Heart right ventricle (tissue), 16 donors: ENCODE data around the gene CD59. TPM values are rescaled to one million over a fixed set of nuclear protein-coding genes. Genes with fewer than 3 reads are reported as not detected.
A peak's percentile ranks its signal among the peaks of the same experiment; 100 is the strongest.

Experiments
- ATAC-seq, 8 donors: fragments of 200-7000 bp; cut with Tn5 transposase; one replicate each; pipeline ENCODE4 v1.9.1; 2020; ENCODE audit warnings: mild to moderate bottlenecking in 8 of 8, moderate library complexity in 8 of 8, moderate number of reproducible peaks in 1 of 8
- DNase-seq, 2 donors: peaks; one replicate each; pipeline ENCODE4 v3.0.0-alpha.2; 2020
- H3K27ac ChIP-seq, 10 donors: fragments of 200-600 bp; sonication (generic) in 2 of 10; one replicate each; pipeline versions ENCODE4 v1.5.0 to v1.8.0; 2020 to 2022; ENCODE audit warnings: mild to moderate bottlenecking in 3 of 10
- H3K27me3 ChIP-seq, 7 donors: fragments of 200-600 bp; one replicate each; pipeline ENCODE4 v1.8.0; 2021 to 2022; ENCODE audit warnings: mild to moderate bottlenecking in 2 of 7
- H3K36me3 ChIP-seq, 9 donors: fragments of 200-600 bp; sonication (generic) in 1 of 9; one replicate each; pipeline versions ENCODE4 v1.5.0 to v1.8.0; 2020 to 2022; ENCODE audit warnings: mild to moderate bottlenecking in 2 of 9
- H3K4me1 ChIP-seq, 9 donors: fragments of 200-600 bp; sonication (generic) in 1 of 9; one replicate each; pipeline versions ENCODE4 v1.5.0 to v1.8.0; 2020 to 2022; ENCODE audit warnings: mild to moderate bottlenecking in 4 of 9
- H3K4me3 ChIP-seq, 10 donors: fragments of 200-600 bp; sonication (generic) in 2 of 10; one replicate each; pipeline versions ENCODE4 v1.5.0 to v1.8.0; 2020 to 2022; ENCODE audit warnings: mild to moderate bottlenecking in 7 of 10, moderate library complexity in 2 of 10
- H3K9me3 ChIP-seq, 11 donors: fragments of 200-600 bp in 10 of 11; sonication (generic) in 2 of 11; one replicate each; pipeline versions ENCODE4 v1.5.0 to v1.8.0; 2013 to 2022; ENCODE audit warnings: mild to moderate bottlenecking in 2 of 11, control low read depth in 1 of 11, moderate library complexity in 1 of 11
- WGBS, 2 donors: extraction: QIAGEN DNeasy Blood & Tissue Kit; methylation state at CpG; one replicate each; pipeline ENCODE4 v1.1.7; 2013; ENCODE audit warnings: inconsistent platforms in 1 of 2; 5-methylcytosine and 5-hydroxymethylcytosine counted together
- intact Hi-C, 10 donors: fragments of 100-400 bp; cut with DNase I; formaldehyde crosslinking; loops; one replicate each; pipeline versions ENCODE4 v1.11.1 to v1.14.2; 2022
- polyA plus RNA-seq, 2 donors: library from polyadenylated mRNA; stranded (reverse); fragments of 200-250 nt; gene quantifications; one replicate each; pipeline ENCODE4 v1.2.3, GENCODE V29; 2013
- total RNA-seq, 10 donors: library from RNA; stranded (reverse); fragmentation: NEBNext Ultra II Directional in 3 of 10; extraction: Animal tissue kit (Norgen Biotek cat#: 25700) in 3 of 10; gene quantifications; one replicate each; pipeline versions ENCODE4 v1.2.1 to v1.2.4, GENCODE V29; 2021 to 2023
- TF ChIP-seq, protein P1 (sequence below), 9 donors: fragments of 200-600 bp; sonication (generic) in 2 of 9; IDR thresholded peaks; one replicate each; pipeline versions ENCODE4 v1.5.0 to v1.8.0; 2021 to 2022; ENCODE audit warnings: antibody characterized with exemption in 9 of 9, mild to moderate bottlenecking in 5 of 9, moderate library complexity in 1 of 9
- donor health status: Arrhythmogenic right ventricular cardiomyopathy.
- donor health status: ischemic (EF 13 %, LVEDD 7.1; RV severe dilation, severe dysfunction).
- donor health status: healthy with polysubstance abuse.
- donor health status: DM: no; HTN: yes; CAD: no.
- donor health status: DM: no; HTN: no; CAD: no.
- donor health status: ischemic (EF 25% LVEDD 6.9; RV normal size, moderate dysfunction).
- donor health status: ischemic (EF 25% LVEDD 5.7; RV mildly dilated, moderate dysfunction).
- donor health status: healthy.
- donor health status: DM: yes; HTN: yes; CAD: no.
- donor health status: Ischemic cardiomyopathy.
- donor health status: ischemic (EF 35%, LVEDD 5.7; RV mildly dilated, moderate dysfunction).
- donor health status: nonischemic (EF 11% LVEDD 7.7; RV severe dilation, severe dysfunction).
- donor health status: DM: yes; HTN: yes; CAD: no.
- donor health status: PGD.
- donor health status: ischemic (EF 29% LVEDD 5.4; RV normal size, mild dysfunction).
- donor health status: nonischemic (EF 23%, LVEDD 6.1; RV moderate dilation, normal function).

CD59 gene
- total and polyA plus RNA-seq, 12 donors, result 120 to 1,261 (median 753) TPM

GRCh38 chr11:33766085-33766484 lies 29.9 kb upstream of the CD59 start:
- TF ChIP-seq, protein P1, sequence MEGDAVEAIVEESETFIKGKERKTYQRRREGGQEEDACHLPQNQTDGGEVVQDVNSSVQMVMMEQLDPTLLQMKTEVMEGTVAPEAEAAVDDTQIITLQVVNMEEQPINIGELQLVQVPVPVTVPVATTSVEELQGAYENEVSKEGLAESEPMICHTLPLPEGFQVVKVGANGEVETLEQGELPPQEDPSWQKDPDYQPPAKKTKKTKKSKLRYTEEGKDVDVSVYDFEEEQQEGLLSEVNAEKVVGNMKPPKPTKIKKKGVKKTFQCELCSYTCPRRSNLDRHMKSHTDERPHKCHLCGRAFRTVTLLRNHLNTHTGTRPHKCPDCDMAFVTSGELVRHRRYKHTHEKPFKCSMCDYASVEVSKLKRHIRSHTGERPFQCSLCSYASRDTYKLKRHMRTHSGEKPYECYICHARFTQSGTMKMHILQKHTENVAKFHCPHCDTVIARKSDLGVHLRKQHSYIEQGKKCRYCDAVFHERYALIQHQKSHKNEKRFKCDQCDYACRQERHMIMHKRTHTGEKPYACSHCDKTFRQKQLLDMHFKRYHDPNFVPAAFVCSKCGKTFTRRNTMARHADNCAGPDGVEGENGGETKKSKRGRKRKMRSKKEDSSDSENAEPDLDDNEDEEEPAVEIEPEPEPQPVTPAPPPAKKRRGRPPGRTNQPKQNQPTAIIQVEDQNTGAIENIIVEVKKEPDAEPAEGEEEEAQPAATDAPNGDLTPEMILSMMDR (IDR thresholded peaks at IDR 0.05), result no peak
- no peak for DNase-seq
- Histone ChIP-seq H3K4me3 (no peak overlapping the region), H3K27me3 (no peaks in the 10 kb centered on the region), H3K27ac (no peak overlapping the region), H3K4me1 (peaks cover 0 to 11% (median 0%) of the 10 kb centered on the region in 9 donors), H3K9me3 (peaks cover 0 to 18% (median 0%) of the 10 kb centered on the region in 11 donors), H3K36me3 (peaks cover 0 to 97% (median 39%) of the 10 kb centered on the region in 9 donors)
- no peak for ATAC-seq
- intact Hi-C loops, result no loop called here
- 96% methylated on average over 2 of the region's 2 CpGs for WGBS, 2 donors

DNA sequence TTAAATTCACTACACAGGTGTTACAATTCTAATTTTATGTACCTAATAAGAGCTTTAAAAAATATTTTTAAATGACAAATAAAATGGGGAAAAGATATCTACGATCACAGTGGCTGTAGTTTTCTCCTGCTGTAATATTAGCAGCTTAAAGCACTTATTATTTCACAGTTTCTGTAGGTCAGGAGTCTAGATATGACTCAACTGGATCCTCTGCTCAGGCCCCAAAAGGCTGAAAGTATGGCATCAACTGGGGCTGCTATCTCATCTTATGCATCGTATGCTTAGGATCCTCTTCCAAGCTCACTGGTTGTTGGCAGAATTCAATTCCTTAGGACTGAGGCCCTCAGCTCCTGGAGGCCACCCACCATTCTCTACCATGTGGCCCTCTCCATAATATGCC lies 25.2 kb upstream of the CD59 start:
- Histone ChIP-seq H3K27me3 (no peaks in the 10 kb centered on the region), H3K4me3 (no peak overlapping the region), H3K4me1 (no peaks in the 10 kb centered on the region), H3K36me3 (peaks cover 0 to 100% (median 67%) of the 10 kb centered on the region in 9 donors), H3K27ac (no peak overlapping the region), H3K9me3 (peaks cover 0 to 24% (median 0%) of the 10 kb centered on the region in 11 donors)
- 92 to 94% methylated on average over 2 of the region's 2 CpGs for WGBS, 2 donors
- TF ChIP-seq, protein P1 (IDR thresholded peaks at IDR 0.05), result no peak
- DNase-seq (no peak), ATAC-seq (no peak)
- intact Hi-C loops, result no loop called here

DNA sequence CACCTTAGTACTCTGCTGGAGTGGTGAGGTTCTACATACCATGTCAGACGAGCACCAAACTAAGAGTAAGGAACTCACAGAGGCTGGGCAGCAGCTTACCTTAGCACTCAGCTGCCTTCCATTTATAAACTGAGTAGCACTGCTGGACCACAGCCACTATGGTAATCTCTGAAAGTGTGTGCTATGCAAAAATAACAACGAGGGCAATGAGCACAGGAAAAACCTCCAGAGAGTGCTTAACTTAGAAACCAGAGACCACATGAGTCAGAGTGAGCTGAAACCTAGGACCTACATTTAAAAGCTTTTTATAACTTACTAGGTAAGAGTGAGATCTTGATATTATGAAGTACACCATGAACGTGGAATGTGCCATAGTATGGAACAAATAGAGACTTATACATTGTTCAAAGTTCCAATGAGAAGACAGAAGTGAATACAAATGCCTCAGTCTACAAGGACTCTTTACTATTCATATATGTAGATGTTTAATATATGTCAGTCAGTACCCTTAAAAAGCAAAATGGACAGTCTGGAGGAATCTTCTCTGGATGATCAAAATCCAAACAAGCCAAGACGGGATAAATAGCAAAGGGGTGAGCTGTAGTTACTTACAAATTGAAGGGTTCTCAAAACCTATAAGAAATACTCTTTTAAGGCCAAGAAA lies 17.2 kb upstream of the CD59 start:
- H3K36me3 ChIP-seq, result peaks cover 0 to 100% (median 38%) of the 10 kb centered on the region in 9 donors
- TF ChIP-seq, protein P1 (IDR thresholded peaks at IDR 0.05), result no peak
- DNase-seq (peak in 1 of 2 donors; percentile 60), ATAC-seq (peak; percentile 60 to 97 (median 93))
- H3K27me3 ChIP-seq, result no peaks in the 10 kb centered on the region
- intact Hi-C loops, result no loop called here
- no peaks in the 10 kb centered on the region for H3K9me3 ChIP-seq
- peak overlapping the region in 9 of 10 donors; percentile 13 to 80 (median 67) for H3K27ac ChIP-seq
- 20 to 40% methylated on average over 4 of the region's 4 CpGs for WGBS, 2 donors
- peaks cover 0 to 26% (median 3%) of the 10 kb centered on the region in 9 donors for H3K4me1 ChIP-seq
- no peak overlapping the region for H3K4me3 ChIP-seq

DNA sequence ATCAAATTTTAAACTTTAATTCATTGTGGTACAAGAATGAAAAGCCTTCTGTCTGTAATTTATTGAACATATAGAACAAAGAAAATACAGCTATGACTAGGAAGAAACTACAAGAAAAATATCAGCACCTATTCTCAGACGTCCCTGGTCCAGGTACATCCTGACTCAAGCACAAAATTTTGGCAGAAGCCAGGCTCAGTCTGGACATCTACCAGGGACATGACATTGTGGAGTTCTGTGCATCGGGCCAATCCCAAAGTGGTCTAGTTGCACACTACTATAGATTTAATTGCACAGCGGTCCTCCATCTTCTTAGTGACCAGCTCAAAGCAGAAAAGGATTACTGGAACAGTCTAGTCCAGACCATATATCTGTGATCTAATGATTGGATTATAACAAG lies 15.7 kb upstream of the CD59 start:
- 61 to 74% methylated on average over 3 of the region's 3 CpGs for WGBS, 2 donors
- Histone ChIP-seq H3K36me3 (peaks cover 0 to 100% (median 36%) of the 10 kb centered on the region in 9 donors), H3K4me3 (no peak overlapping the region), H3K4me1 (peaks cover 0 to 42% (median 8%) of the 10 kb centered on the region in 9 donors), H3K27ac (peak overlapping the region in 3 of 10 donors; percentile 67 to 80 (median 77)), H3K27me3 (no peaks in the 10 kb centered on the region), H3K9me3 (no peaks in the 10 kb centered on the region)
- DNase-seq (no peak), ATAC-seq (peak in 6 of 8 donors; percentile 27 to 74 (median 36))
- intact Hi-C loops, result no loop called here
- TF ChIP-seq, protein P1 (IDR thresholded peaks at IDR 0.05), result no peak
